Muscle layer of duodenum (tissue), 2 donors: ENCODE measurements around the gene PPP2R5C.
"Not testable (repeated sequence)": the region's sequence is repeated elsewhere in the genome, so short reads cannot be mapped to it uniquely, and the experiment has no call there.

Experiments
- H3K27ac ChIP-seq: one replicate; pipeline ENCODE4 v1.7.0; 2013; ENCODE audit warnings: mild to moderate bottlenecking, low read length
- H3K27me3 ChIP-seq: one replicate; pipeline ENCODE4 v1.7.0; 2013; ENCODE audit warnings: low read depth, mild to moderate bottlenecking, control low read depth, low read length
- H3K36me3 ChIP-seq, 2 donors: one replicate each; pipeline ENCODE4 v1.7.0; 2013; ENCODE audit warnings: low read length in 2 of 2, control low read depth in 1 of 2, mild to moderate bottlenecking in 1 of 2; ENCODE audit not compliant: insufficient read depth in 2 of 2, control insufficient read depth in 1 of 2
- H3K4me1 ChIP-seq, 2 donors: one replicate each; pipeline ENCODE4 v1.7.0; 2013; ENCODE audit warnings: low read length in 2 of 2, mild to moderate bottlenecking in 2 of 2, control low read depth in 1 of 2, moderate library complexity in 1 of 2; ENCODE audit not compliant: insufficient read depth in 2 of 2, control insufficient read depth in 1 of 2
- H3K4me3 ChIP-seq, 2 donors: one replicate each; pipeline ENCODE4 v1.7.0; 2013; ENCODE audit warnings: low read length in 2 of 2, low read depth in 1 of 2, mild to moderate bottlenecking in 1 of 2
- H3K9me3 ChIP-seq, 2 donors: one replicate each; pipeline ENCODE4 v1.7.0; 2013; ENCODE audit warnings: low read length in 2 of 2, control low read depth in 1 of 2, mild to moderate bottlenecking in 1 of 2; ENCODE audit not compliant: control insufficient read depth in 1 of 2
- donor health status: healthy.

Gene PPP2R5C

DNA sequence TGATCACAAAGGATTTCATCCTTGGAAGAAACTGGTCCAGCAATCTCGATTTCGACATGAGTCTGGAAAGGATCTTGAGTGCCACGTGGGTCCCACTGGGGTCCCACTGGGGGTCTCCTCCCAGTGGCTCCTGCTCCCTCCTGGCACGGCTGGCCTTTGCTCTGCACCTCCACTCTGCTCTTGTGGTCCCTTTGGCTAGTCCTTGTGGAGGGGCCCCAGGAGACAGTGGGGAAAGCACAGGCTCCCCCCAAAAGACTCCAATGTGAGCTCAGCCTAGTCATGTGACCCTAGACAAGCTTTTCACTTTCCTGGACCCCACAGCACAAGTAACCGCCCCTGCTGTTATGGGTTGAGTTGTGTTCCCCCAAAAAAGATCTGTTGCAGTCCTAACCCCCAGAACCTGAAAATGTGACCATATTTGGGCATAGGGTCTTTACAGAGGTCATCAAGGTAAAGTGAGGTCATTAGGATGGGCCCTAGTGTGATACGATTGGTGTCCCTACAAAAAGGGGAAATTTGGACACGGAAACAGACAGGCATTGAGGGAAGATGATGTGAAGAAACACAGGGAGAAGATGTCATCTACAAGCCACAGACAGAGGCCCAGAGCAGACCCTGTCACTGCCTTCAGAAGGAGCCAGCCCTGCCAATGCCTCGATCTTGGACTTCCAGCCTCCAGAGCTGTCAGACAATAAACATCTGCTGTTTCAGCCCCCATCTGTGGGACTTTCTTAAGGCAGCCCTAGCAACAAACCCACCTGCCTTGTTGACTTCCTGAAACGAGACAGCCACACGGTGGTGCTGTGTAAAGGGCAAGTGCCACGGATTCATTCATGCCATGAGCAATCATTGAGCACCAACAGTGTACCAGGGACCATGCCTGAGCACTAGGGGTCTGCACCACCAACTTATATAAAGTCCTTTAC is 23.8 kb upstream of the PPP2R5C start:
- H3K4me3 ChIP-seq: no peak overlapping the region
- H3K27me3 ChIP-seq: no peaks in the 10 kb centered on the region

GRCh38 chr14:101738703-101739320 is 22.7 kb upstream of the PPP2R5C start:
- Histone ChIP-seq H3K36me3 (no peaks in the 10 kb centered on the region), H3K27me3 (no peaks in the 10 kb centered on the region), H3K9me3 (no peaks in the 10 kb centered on the region), H3K27ac (no peak overlapping the region), H3K4me3 (no peak overlapping the region), H3K4me1 (no peaks in the 10 kb centered on the region)

More for the DNA sequence above, 23.8 kb upstream of the PPP2R5C start:
- no peak overlapping the region for H3K27ac ChIP-seq
- peaks cover 4 to 5% of the 10 kb centered on the region in 2 donors for H3K9me3 ChIP-seq
- H3K36me3 ChIP-seq: no peaks in the 10 kb centered on the region
- H3K4me1 ChIP-seq: no peaks in the 10 kb centered on the region

GRCh38 chr14:101739446-101740141 is 21.9 kb upstream of the PPP2R5C start:
- H3K4me3 ChIP-seq: no peak overlapping the region
- no peaks in the 10 kb centered on the region for H3K9me3 ChIP-seq
- no peaks in the 10 kb centered on the region for H3K27me3 ChIP-seq
- H3K36me3 ChIP-seq: no peaks in the 10 kb centered on the region
- no peak overlapping the region for H3K27ac ChIP-seq
- H3K4me1 ChIP-seq: no peaks in the 10 kb centered on the region

GRCh38 chr14:101740981-101741380 is 20.5 kb upstream of the PPP2R5C start:
- Histone ChIP-seq H3K4me3 (no peak overlapping the region), H3K4me1 (no peaks in the 10 kb centered on the region), H3K36me3 (no peaks in the 10 kb centered on the region)

GRCh38 chr14:101743701-101744100 is 17.8 kb upstream of the PPP2R5C start:
- H3K4me1 ChIP-seq: no peaks in the 10 kb centered on the region
- H3K27me3 ChIP-seq: no peaks in the 10 kb centered on the region
- no peak overlapping the region for H3K27ac ChIP-seq
- no peaks in the 10 kb centered on the region for H3K36me3 ChIP-seq
- no peak overlapping the region for H3K4me3 ChIP-seq
- no peaks in the 10 kb centered on the region for H3K9me3 ChIP-seq

More at GRCh38 chr14:101740981-101741380, 20.5 kb upstream of the PPP2R5C start:
- Histone ChIP-seq H3K27ac (no peak overlapping the region), H3K27me3 (no peaks in the 10 kb centered on the region), H3K9me3 (no peaks in the 10 kb centered on the region)

GRCh38 chr14:101744382-101744781 is 17.1 kb upstream of the PPP2R5C start:
- H3K9me3 ChIP-seq, H3K4me1 ChIP-seq, H3K27me3 ChIP-seq, H3K27ac ChIP-seq, H3K36me3 ChIP-seq, H3K4me3 ChIP-seq: not testable (repeated sequence)

DNA sequence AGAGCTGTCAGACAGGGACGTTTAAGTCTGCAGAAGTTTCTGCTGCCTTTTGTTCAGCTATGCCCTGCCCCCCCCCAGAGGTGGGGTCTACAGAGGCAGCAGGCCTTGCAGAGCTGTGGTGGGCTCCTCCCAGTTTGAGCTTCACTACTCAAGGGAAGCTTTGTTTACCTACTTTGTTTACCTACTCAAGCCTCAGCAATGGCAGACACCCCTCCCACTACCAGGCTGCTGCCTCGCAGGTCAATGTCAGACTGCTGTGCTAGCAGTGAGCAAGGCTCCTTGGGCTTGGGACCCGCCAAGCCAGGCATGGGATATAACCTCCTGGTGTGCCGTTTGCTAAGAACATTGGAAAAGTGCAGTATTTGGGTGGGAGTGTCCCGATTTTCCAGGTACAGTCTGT is 11.8 kb upstream of the PPP2R5C start:
- H3K4me1 ChIP-seq, H3K27ac ChIP-seq, H3K27me3 ChIP-seq, H3K4me3 ChIP-seq, H3K36me3 ChIP-seq, H3K9me3 ChIP-seq: not testable (repeated sequence)

DNA sequence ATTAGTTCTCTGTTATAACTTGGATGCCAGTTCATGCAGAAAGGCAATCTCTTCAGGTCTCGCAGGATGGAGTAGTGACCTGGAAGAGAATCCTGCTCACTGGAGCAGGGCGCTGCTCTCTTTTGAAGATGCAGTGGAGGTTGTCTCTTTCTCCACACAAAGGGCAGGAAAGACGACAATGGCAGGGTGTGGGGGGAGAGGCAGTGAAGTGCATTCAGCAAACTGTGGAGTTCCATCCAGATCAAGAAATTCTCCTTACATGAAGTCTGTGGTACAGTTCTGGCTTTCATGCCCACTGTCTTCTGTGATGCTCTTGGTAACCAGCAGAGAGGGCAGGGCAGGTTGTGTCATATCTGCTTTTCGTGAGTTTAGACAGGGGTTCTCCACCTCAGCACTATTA is 6.6 kb upstream of the PPP2R5C start:
- H3K4me1 ChIP-seq: no peaks in the 10 kb centered on the region
- H3K4me3 ChIP-seq: no peak overlapping the region
- no peaks in the 10 kb centered on the region for H3K27me3 ChIP-seq
- H3K27ac ChIP-seq: no peak overlapping the region
- no peaks in the 10 kb centered on the region for H3K9me3 ChIP-seq
- H3K36me3 ChIP-seq: no peaks in the 10 kb centered on the region

DNA sequence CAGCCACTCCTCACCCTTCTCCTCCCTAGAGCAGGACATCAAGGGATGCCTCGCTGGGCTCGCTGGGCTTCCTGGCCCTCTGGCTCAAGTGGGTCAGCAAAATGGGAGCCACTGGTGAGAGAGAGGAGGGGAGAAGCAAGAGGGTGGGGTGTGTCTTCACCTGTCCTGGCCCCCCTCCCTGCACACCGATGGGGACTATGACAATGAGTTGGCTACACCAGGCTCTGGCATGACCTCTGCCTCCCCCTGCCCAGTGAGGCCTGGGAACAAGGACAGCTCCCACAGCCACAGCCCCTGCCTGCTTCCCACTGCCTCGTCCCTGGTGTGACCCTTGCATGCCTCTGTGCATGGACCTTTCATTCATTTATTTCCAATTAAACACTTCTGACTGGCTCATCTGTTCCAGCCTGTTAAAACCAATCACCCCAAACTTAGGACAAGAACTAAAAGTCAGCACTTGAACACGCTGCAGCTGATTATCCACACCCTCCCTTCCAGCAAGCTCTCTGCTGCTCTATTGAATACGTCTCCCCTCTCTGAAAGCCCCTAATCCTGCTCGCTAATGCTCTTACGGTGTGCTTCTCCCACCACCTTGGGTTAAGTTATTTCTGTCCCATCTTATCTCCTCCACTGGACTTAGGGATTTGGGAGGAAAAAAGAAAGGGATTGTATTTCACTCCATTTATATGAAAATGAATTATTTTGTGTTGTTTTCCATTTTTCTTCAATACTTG is 5.8 kb upstream of the PPP2R5C start:
- H3K4me3 ChIP-seq: no peak overlapping the region
- H3K27ac ChIP-seq: no peak overlapping the region
- H3K36me3 ChIP-seq: no peaks in the 10 kb centered on the region
- no peaks in the 10 kb centered on the region for H3K9me3 ChIP-seq
- no peaks in the 10 kb centered on the region for H3K27me3 ChIP-seq
- H3K4me1 ChIP-seq: no peaks in the 10 kb centered on the region

- no peak overlapping the region for H3K27ac ChIP-seq
- H3K36me3 ChIP-seq: no peaks in the 10 kb centered on the region
- peaks cover 0 to under 1% of the 10 kb centered on the region in 2 donors for H3K4me1 ChIP-seq
- no peak overlapping the region for H3K4me3 ChIP-seq
- no peaks in the 10 kb centered on the region for H3K27me3 ChIP-seq
- no peaks in the 10 kb centered on the region for H3K9me3 ChIP-seq
Observed at GRCh38 chr14:101757064-101757838, 4.3 kb upstream of the PPP2R5C start.
